WTC11 (cell line): ENCODE measurements around the gene GLRA1. TPM values are rescaled to one million over a fixed set of nuclear protein-coding genes. Genes with fewer than 3 reads are reported as not detected.

Experiments
- ATAC-seq: fragments of 200-7000 bp; cut with Tn5 transposase; 2 replicates; pipeline ENCODE4 v1.10.0; 2021; ENCODE audit warnings: mild to moderate bottlenecking, moderate library complexity
- CTCF ChIA-PET: fragments of 300-600 bp; sonication (Branson Sonifier 250); formaldehyde crosslinking; loops from one replicate; lab custom pipeline; 2021; ENCODE audit warnings: antibody characterized with exemption; lab: Charles Lee
- POLR2A ChIA-PET: fragments of 350-600 bp; sonication (Branson Sonifier 250); formaldehyde crosslinking; loops from one replicate; lab custom pipeline; 2021; ENCODE audit warnings: antibody characterized with exemption; lab: Charles Lee
- DNase-seq: peaks from one replicate; pipeline ENCODE4 v3.0.0; 2021; ENCODE audit warnings: low spot score
- H3K27ac Mint-ChIP-seq: 2 replicates; pipeline ENCODE4 v1.8.0; 2021; ENCODE audit warnings: mixed read lengths
- H3K27me3 Mint-ChIP-seq: 2 replicates; pipeline ENCODE4 v1.8.0; 2021; ENCODE audit warnings: low read depth, mild to moderate bottlenecking, moderate library complexity, mixed read lengths
- H3K36me3 Mint-ChIP-seq: 2 replicates; pipeline ENCODE4 v1.8.0; 2021; ENCODE audit warnings: mixed read lengths
- H3K4me1 Mint-ChIP-seq: 2 replicates; pipeline ENCODE4 v1.8.0; 2022; ENCODE audit warnings: mixed read lengths
- H3K4me3 Mint-ChIP-seq: 2 replicates; pipeline ENCODE4 v1.8.0; 2021; ENCODE audit warnings: mild to moderate bottlenecking, moderate library complexity, mixed read lengths
- H3K9me3 Mint-ChIP-seq: 2 replicates; pipeline ENCODE4 v1.8.0; 2021; ENCODE audit warnings: mixed read lengths
- AFF4 ChIP-seq: sonication (generic); formaldehyde crosslinking; IDR thresholded peaks from 2 replicates; pipeline ENCODE4 v1.8.1; 2023; ENCODE audit warnings: mild to moderate bottlenecking, missing genetic modification reagents, borderline replicate concordance
- AR ChIP-seq: fragments of 250-450 bp; sonication (Bioruptor Pico); IDR thresholded peaks from 2 replicates; pipeline ENCODE4 v1.9.0; 2021; ENCODE audit warnings: mild to moderate bottlenecking
- FOXJ3 ChIP-seq: sonication (generic); formaldehyde crosslinking; IDR thresholded peaks from 2 replicates; pipeline ENCODE4 v1.9.0; 2021; ENCODE audit warnings: missing genetic modification reagents, mild to moderate bottlenecking, borderline replicate concordance
- GABPB1 ChIP-seq: sonication (generic); formaldehyde crosslinking; IDR thresholded peaks from 2 replicates; pipeline ENCODE4 v1.8.1; 2023; ENCODE audit warnings: mild to moderate bottlenecking, missing genetic modification reagents
- GTF2I ChIP-seq: fragments of 250-450 bp; sonication (Bioruptor Pico); conservative IDR thresholded peaks from 2 replicates; pipeline ENCODE4 v1.4.0; 2021; ENCODE audit warnings: mild to moderate bottlenecking
- JAZF1 ChIP-seq: fragments of 250-450 bp; sonication (Bioruptor Pico); IDR thresholded peaks from 2 replicates; pipeline ENCODE4 v1.9.0; 2021; ENCODE audit warnings: moderate library complexity, mild to moderate bottlenecking, inconsistent platforms
- MLX ChIP-seq: sonication (generic); formaldehyde crosslinking; IDR thresholded peaks from 2 replicates; pipeline ENCODE4 v1.8.1; 2023; ENCODE audit warnings: mild to moderate bottlenecking, missing genetic modification reagents, moderate library complexity
- NFATC4 ChIP-seq: fragments of 250-450 bp; sonication (Bioruptor Pico); IDR thresholded peaks from 2 replicates; pipeline ENCODE4 v1.9.0; 2021; ENCODE audit warnings: mild to moderate bottlenecking
- NR2C2 ChIP-seq: sonication (generic); formaldehyde crosslinking; IDR thresholded peaks from 2 replicates; pipeline ENCODE4 v1.8.0; 2022; ENCODE audit warnings: mild to moderate bottlenecking, missing genetic modification reagents
- RORB ChIP-seq: fragments of 250-450 bp; sonication (Bioruptor Pico); IDR thresholded peaks from 2 replicates; pipeline ENCODE4 v1.9.0; 2021; ENCODE audit warnings: mild to moderate bottlenecking
- SMAD4 ChIP-seq: sonication (generic); formaldehyde crosslinking; IDR thresholded peaks from 2 replicates; pipeline ENCODE4 v1.8.0; 2022; ENCODE audit warnings: mild to moderate bottlenecking, missing genetic modification reagents
- SOX15 ChIP-seq: fragments of 250-450 bp; sonication (Bioruptor Pico); IDR thresholded peaks from 2 replicates; pipeline ENCODE4 v1.9.0; 2021; ENCODE audit warnings: mild to moderate bottlenecking
- STAT6 ChIP-seq: sonication (generic); formaldehyde crosslinking; conservative IDR thresholded peaks from 2 replicates; pipeline ENCODE4 v1.8.1; 2023; ENCODE audit warnings: mild to moderate bottlenecking, low read depth, missing genetic modification reagents, moderate library complexity
- USF2 ChIP-seq: sonication (generic); formaldehyde crosslinking; IDR thresholded peaks from 2 replicates; pipeline ENCODE4 v1.8.1; 2023; ENCODE audit warnings: mild to moderate bottlenecking, missing genetic modification reagents, moderate library complexity
- ZNF138 ChIP-seq: sonication (generic); formaldehyde crosslinking; conservative IDR thresholded peaks from 2 replicates; pipeline ENCODE4 v1.8.1; 2022; ENCODE audit warnings: mild to moderate bottlenecking, moderate library complexity, missing genetic modification reagents
- ZNF425 ChIP-seq: fragments of 250-450 bp; sonication (Bioruptor Pico); conservative IDR thresholded peaks from 2 replicates; pipeline ENCODE4 v1.9.0; 2021; ENCODE audit warnings: mild to moderate bottlenecking
- ZNF532 ChIP-seq: fragments of 250-450 bp; sonication (Bioruptor Pico); IDR thresholded peaks from 2 replicates; pipeline ENCODE4 v1.9.0; 2021; ENCODE audit warnings: mild to moderate bottlenecking, borderline replicate concordance
- total RNA-seq: library from RNA; stranded (reverse); gene quantifications from 3 replicates; pipeline ENCODE4 v1.2.3, GENCODE V29; 2021

The GLRA1 gene
- total RNA-seq, 1 experiment from 2014 or later: not detected

- TF ChIP-seq AFF4 (CRISPR knock-in tag): no peak
- TF ChIP-seq USF2: no peak
- TF ChIP-seq GTF2I: no peak
- TF ChIP-seq, all 79 proteins: peak for 0
These were observed 113.8 kb downstream of the GLRA1 start (continued) for GRCh38 chr5:151810897-151811296.

- no peaks in the 10 kb centered on the region for H3K9me3 Mint-ChIP-seq
- no peak overlapping the region for H3K4me3 Mint-ChIP-seq
- H3K4me1 Mint-ChIP-seq: peaks cover 33% of the 10 kb centered on the region
- ChIA-PET POLR2A (interaction anchor here (0.7 kb wide), 1 partner anchor 39 kb away, joined by 3 read pairs; the partner anchor contains the start of gene G3BP1), CTCF (no interaction called here)
- ATAC-seq: no peak
- H3K36me3 Mint-ChIP-seq: peaks cover 70% of the 10 kb centered on the region
- H3K27me3 Mint-ChIP-seq: no peaks in the 10 kb centered on the region
- DNase-seq: no peak
- TF ChIP-seq STAT6 (CRISPR knock-in tag) (no peak), GABPB1 (CRISPR knock-in tag) (no peak), MLX (CRISPR knock-in tag) (no peak), NFATC4 (CRISPR knock-in tag) (no peak), NR2C2 (CRISPR knock-in tag) (no peak), ZNF425 (CRISPR knock-in tag) (no peak), JAZF1 (no peak), AR (no peak), SOX15 (CRISPR knock-in tag) (no peak), RORB (CRISPR knock-in tag) (no peak), USF2 (no peak), SMAD4 (CRISPR knock-in tag) (no peak), FOXJ3 (CRISPR knock-in tag) (no peak), ZNF138 (CRISPR knock-in tag) (no peak), ZNF532 (CRISPR knock-in tag) (no peak)
- no peak overlapping the region for H3K27ac Mint-ChIP-seq
These were observed 114.2 kb downstream of the GLRA1 start for GRCh38 chr5:151810449-151810848.
